Natural killer cell (primary cell): ENCODE measurements around the gene PITPNC1. TPM values are rescaled to one million over a fixed set of nuclear protein-coding genes. Genes with fewer than 3 reads are reported as not detected.

Source experiments
- ATAC-seq, 3 donors: fragments of 150-1000 bp in 2 of 3; fragments of 200-7000 bp in 1 of 3; cut with Tn5 transposase; 1 replicate in 1 of 3; 2 replicates in 2 of 3; pipeline ENCODE4 v1.10.0; 2021; ENCODE audit warnings: mild to moderate bottlenecking in 2 of 3, moderate library complexity in 2 of 3
- DNase-seq, 2 donors: peaks; one replicate each; pipeline versions ENCODE4 v3.0.0 to v3.0.0-alpha.2; 2013 to 2021; ENCODE audit warnings: mixed read lengths in 1 of 2
- H3K27ac ChIP-seq: one replicate; pipeline ENCODE4 v1.5.1; 2013; ENCODE audit warnings: mild to moderate bottlenecking, low read length
- H3K27me3 ChIP-seq: one replicate; pipeline ENCODE4 v1.6.1; 2013; ENCODE audit warnings: low read length; ENCODE audit not compliant: control insufficient read depth, insufficient read depth
- H3K36me3 ChIP-seq: one replicate; pipeline ENCODE4 v1.6.1; 2013; ENCODE audit warnings: low read length; ENCODE audit not compliant: control insufficient read depth, insufficient read depth
- H3K4me1 ChIP-seq: one replicate; pipeline ENCODE4 v1.6.1; 2013; ENCODE audit warnings: low read length; ENCODE audit not compliant: control insufficient read depth, insufficient read depth
- H3K4me3 ChIP-seq: one replicate; pipeline ENCODE4 v1.5.1; 2013; ENCODE audit warnings: low read length
- H3K9me3 ChIP-seq: one replicate; pipeline ENCODE4 v1.6.1; 2013; ENCODE audit warnings: low read length; ENCODE audit not compliant: control insufficient read depth, insufficient read depth
- H3K27ac Mint-ChIP-seq, 2 donors: one replicate each; pipeline ENCODE4 v1.8.0; 2022; ENCODE audit warnings: mild to moderate bottlenecking in 2 of 2, mixed read lengths in 2 of 2, moderate library complexity in 1 of 2
- H3K27me3 Mint-ChIP-seq, 2 donors: one replicate each; pipeline ENCODE4 v1.8.0; 2022; ENCODE audit warnings: low read depth in 2 of 2, mixed read lengths in 2 of 2
- H3K36me3 Mint-ChIP-seq: one replicate; pipeline ENCODE4 v1.8.0; 2022; ENCODE audit warnings: mixed read lengths
- H3K4me1 Mint-ChIP-seq, 2 donors: one replicate each; pipeline ENCODE4 v1.8.0; 2022; ENCODE audit warnings: mixed read lengths in 2 of 2
- H3K4me3 Mint-ChIP-seq: one replicate; pipeline ENCODE4 v1.8.0; 2022; ENCODE audit warnings: mild to moderate bottlenecking, moderate library complexity, mixed read lengths
- H3K9me3 Mint-ChIP-seq, 2 donors: one replicate each; pipeline ENCODE4 v1.8.0; 2022; ENCODE audit warnings: mixed read lengths in 2 of 2
- WGBS: methylation state at CpG from one replicate; pipeline ENCODE4 v1.1.7; 2013; ENCODE audit warnings: missing lambda C conversion rate; ENCODE audit not compliant: insufficient coverage; 5-methylcytosine and 5-hydroxymethylcytosine counted together
- intact Hi-C: fragments of 100-400 bp; cut with micrococcal nuclease; formaldehyde crosslinking; loops from one replicate; pipeline ENCODE4 v1.14.2; 2022
- total RNA-seq, 4 donors: library from RNA; stranded (reverse); fragments of 120-200 nt in 1 of 4; gene quantifications; one replicate each; pipeline versions ENCODE4 v1.2.3 to v1.2.4, GENCODE V29; 2013 to 2022
- TF ChIP-seq, protein P1 (sequence below): fragments of 200-600 bp; IDR thresholded peaks from one replicate; pipeline ENCODE4 v1.8.0; 2022; ENCODE audit warnings: antibody characterized with exemption

Gene PITPNC1
- total RNA-seq, 3 donors from 2014 or later (not counting 1 experiment from before 2014, with no cell fraction given), result 150 to 185 (median 169) TPM

DNA sequence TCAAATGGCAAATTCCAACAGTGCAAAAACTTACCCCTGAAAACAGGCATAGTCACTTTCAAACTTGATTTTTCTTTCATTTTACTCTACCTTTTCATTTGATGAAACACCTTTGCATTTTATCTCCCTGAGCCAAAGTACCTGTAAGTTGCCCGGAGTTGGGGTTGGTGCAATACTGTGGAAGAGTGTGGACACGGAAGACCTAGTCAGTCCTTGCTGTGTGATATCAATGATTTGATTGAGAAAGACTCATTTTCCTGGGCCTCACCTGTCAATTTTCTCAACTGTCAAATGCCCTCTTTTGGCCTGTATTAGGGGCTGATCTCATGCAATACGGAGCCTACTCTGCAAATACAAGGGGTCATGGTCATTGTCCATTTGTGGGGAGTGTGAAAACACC, 22.6 kb downstream of the PITPNC1 start:
- intact Hi-C loops, result no loop called here
- peaks cover 8% of the 10 kb centered on the region for H3K36me3 Mint-ChIP-seq
- H3K9me3 Mint-ChIP-seq, result no peaks in the 10 kb centered on the region
- H3K27me3 ChIP-seq, result no peaks in the 10 kb centered on the region
- H3K27me3 Mint-ChIP-seq, result no peaks in the 10 kb centered on the region
- no peak overlapping the region for H3K4me3 Mint-ChIP-seq
- no peak overlapping the region for H3K4me3 ChIP-seq
- H3K27ac ChIP-seq, result peak overlapping the region; percentile 34
- H3K4me1 Mint-ChIP-seq, result peaks cover 60 to 73% of the 10 kb centered on the region in 2 donors
- DNase-seq (no peak), ATAC-seq (no peak)
- no peaks in the 10 kb centered on the region for H3K9me3 ChIP-seq
- TF ChIP-seq, protein P1, sequence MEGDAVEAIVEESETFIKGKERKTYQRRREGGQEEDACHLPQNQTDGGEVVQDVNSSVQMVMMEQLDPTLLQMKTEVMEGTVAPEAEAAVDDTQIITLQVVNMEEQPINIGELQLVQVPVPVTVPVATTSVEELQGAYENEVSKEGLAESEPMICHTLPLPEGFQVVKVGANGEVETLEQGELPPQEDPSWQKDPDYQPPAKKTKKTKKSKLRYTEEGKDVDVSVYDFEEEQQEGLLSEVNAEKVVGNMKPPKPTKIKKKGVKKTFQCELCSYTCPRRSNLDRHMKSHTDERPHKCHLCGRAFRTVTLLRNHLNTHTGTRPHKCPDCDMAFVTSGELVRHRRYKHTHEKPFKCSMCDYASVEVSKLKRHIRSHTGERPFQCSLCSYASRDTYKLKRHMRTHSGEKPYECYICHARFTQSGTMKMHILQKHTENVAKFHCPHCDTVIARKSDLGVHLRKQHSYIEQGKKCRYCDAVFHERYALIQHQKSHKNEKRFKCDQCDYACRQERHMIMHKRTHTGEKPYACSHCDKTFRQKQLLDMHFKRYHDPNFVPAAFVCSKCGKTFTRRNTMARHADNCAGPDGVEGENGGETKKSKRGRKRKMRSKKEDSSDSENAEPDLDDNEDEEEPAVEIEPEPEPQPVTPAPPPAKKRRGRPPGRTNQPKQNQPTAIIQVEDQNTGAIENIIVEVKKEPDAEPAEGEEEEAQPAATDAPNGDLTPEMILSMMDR, result no peak
- peak overlapping the region; percentile 93 to 97 for H3K27ac Mint-ChIP-seq
- peaks cover 45% of the 10 kb centered on the region for H3K4me1 ChIP-seq
- 96% methylated on average over 3 of the region's 3 CpGs for WGBS
- H3K36me3 ChIP-seq, result peaks cover 2% of the 10 kb centered on the region

DNA sequence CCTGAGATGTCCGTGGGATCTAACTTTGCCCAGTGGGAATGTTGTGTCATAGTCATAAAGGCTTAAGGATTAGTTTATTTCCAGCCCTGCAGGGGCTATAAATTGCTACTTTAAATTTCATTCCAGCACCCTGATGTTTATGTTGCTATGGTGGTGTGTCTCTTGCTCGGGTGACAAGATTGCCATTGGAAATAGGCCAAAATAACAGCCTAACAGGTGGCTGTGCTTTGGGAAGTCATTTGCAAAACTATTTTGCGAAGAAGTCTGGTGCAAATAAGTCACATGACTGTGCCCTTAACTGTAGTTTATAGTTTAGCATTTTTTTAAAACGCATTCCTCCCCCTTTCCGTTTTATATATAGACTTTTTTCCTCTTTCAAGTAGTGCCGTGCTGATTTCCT, 23.1 kb downstream of the PITPNC1 start:
- intact Hi-C loops, result no loop called here
- peak overlapping the region; percentile 34 for H3K27ac ChIP-seq
- H3K4me3 Mint-ChIP-seq, result peak overlapping the region; percentile 74

DNA sequence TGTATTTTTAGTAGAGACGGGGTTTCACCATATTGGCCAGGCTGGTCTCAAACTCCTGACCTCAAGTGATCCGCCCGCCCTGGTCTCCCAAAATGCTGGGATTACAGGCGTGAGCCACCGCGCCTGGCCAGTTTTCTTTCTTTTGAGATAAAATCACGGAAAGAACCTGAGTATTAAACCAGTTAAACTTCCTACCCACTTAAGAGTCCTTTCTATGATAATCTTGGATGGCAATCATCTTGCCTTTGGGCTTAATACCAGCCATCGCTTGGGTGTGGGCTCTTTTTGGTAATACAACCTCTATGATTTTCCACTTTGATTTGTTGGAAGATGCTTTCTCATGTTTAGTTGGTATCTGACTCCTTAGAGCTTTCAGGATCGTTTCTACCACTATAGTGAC, 24.0 kb downstream of the PITPNC1 start:
- intact Hi-C loops, result no loop called here
- Histone ChIP-seq H3K4me1 (peaks cover 42% of the 10 kb centered on the region), H3K9me3 (no peaks in the 10 kb centered on the region), H3K4me3 (no peak overlapping the region), H3K27me3 (no peaks in the 10 kb centered on the region), H3K27ac (peak overlapping the region; percentile 55), H3K36me3 (peaks cover 2% of the 10 kb centered on the region)
- peak overlapping the region; percentile 93 to 97 for H3K27ac Mint-ChIP-seq
- peaks cover 8% of the 10 kb centered on the region for H3K36me3 Mint-ChIP-seq
- H3K9me3 Mint-ChIP-seq, result no peaks in the 10 kb centered on the region
- DNase-seq (no peak), ATAC-seq (no peak)
- H3K4me3 Mint-ChIP-seq, result peak overlapping the region; percentile 75
- H3K27me3 Mint-ChIP-seq, result no peaks in the 10 kb centered on the region
- TF ChIP-seq, protein P1, result no peak
- WGBS, result 87% methylated on average over 7 of the region's 9 CpGs
- peaks cover 61 to 74% of the 10 kb centered on the region in 2 donors for H3K4me1 Mint-ChIP-seq

More for the DNA sequence above, 23.1 kb downstream of the PITPNC1 start:
- no peaks in the 10 kb centered on the region for H3K27me3 ChIP-seq
- 51% methylated on average over 3 of the region's 6 CpGs for WGBS
- H3K4me3 ChIP-seq, result no peak overlapping the region
- peak in 1 of 2 donors; percentile 72 for DNase-seq
- TF ChIP-seq, protein P1, result no peak
- ATAC-seq, result peak in 2 of 3 donors; percentile 12 to 27
- H3K36me3 ChIP-seq, result peaks cover 2% of the 10 kb centered on the region
- H3K4me1 ChIP-seq, result peaks cover 42% of the 10 kb centered on the region
- H3K9me3 ChIP-seq, result no peaks in the 10 kb centered on the region
- no peaks in the 10 kb centered on the region for H3K9me3 Mint-ChIP-seq
- H3K27ac Mint-ChIP-seq, result peak overlapping the region; percentile 93 to 97
- peaks cover 8% of the 10 kb centered on the region for H3K36me3 Mint-ChIP-seq
- no peaks in the 10 kb centered on the region for H3K27me3 Mint-ChIP-seq
- H3K4me1 Mint-ChIP-seq, result peaks cover 59 to 74% of the 10 kb centered on the region in 2 donors
